ENCODE data around the gene LYRM2. TPM values are rescaled to one million over a fixed set of nuclear protein-coding genes. Genes with fewer than 3 reads are reported as not detected.

The LYRM2 gene
- total and polyA plus RNA-seq, 9 of the 15 experiments (the other 6 are each of a cell fraction or from before 2014, with no cell fraction given) = 13.9 to 115 (median 42.9) TPM

DNA sequence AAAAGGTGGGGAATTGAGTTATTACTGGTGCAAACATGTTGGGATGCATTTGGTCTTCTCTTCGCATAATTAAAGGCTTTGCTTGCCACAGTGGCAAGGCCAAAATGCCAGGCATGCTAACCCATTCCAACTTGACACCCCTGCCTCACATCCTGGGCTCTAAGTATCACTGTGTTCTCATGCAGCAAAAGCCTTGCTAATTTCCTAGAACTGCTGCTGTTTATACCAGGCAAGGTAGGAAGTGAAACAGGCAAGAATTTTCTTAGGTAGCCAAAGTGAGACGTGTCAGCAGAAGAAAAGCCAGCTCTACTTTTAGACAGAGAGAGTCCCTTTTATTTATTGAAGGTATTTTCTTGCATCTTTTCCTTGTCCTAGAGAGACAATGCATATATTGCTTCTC is 41.2 kb downstream of the LYRM2 start (continued):
- TF ChIP-seq XRCC4 (IDR thresholded peaks at IDR 0.05; ENCODE audit: extremely low read depth, insufficient read depth, insufficient read length) = no peak
- TF ChIP-seq SREBF1 (IDR thresholded peaks at IDR 0.05; ENCODE audit: borderline replicate concordance, low read depth, low read length) = no peak
- no peak for TF ChIP-seq FOS (IDR thresholded peaks at IDR 0.05; ENCODE audit: extremely low read depth, insufficient read length)
- no peak for TF ChIP-seq ZFPM2 (CRISPR knock-in tag; IDR thresholded peaks at IDR 0.05)
- TF ChIP-seq EWSR1 (IDR thresholded peaks at IDR 0.05; ENCODE audit: borderline replicate concordance, low read depth, partially characterized antibody) = no peak
- no peak for TF ChIP-seq TCF7L2 (IDR thresholded peaks at IDR 0.05; ENCODE audit: low read depth, low read length)
- TF ChIP-seq, protein P1, sequence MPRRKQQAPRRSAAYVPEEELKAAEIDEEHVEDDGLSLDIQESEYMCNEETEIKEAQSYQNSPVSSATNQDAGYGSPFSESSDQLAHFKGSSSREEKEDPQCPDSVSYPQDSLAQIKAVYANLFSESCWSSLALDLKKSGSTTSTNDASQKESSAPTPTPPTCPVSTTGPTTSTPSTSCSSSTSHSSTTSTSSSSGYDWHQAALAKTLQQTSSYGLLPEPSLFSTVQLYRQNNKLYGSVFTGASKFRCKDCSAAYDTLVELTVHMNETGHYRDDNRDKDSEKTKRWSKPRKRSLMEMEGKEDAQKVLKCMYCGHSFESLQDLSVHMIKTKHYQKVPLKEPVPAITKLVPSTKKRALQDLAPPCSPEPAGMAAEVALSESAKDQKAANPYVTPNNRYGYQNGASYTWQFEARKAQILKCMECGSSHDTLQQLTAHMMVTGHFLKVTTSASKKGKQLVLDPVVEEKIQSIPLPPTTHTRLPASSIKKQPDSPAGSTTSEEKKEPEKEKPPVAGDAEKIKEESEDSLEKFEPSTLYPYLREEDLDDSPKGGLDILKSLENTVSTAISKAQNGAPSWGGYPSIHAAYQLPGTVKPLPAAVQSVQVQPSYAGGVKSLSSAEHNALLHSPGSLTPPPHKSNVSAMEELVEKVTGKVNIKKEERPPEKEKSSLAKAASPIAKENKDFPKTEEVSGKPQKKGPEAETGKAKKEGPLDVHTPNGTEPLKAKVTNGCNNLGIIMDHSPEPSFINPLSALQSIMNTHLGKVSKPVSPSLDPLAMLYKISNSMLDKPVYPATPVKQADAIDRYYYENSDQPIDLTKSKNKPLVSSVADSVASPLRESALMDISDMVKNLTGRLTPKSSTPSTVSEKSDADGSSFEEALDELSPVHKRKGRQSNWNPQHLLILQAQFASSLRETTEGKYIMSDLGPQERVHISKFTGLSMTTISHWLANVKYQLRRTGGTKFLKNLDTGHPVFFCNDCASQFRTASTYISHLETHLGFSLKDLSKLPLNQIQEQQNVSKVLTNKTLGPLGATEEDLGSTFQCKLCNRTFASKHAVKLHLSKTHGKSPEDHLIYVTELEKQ (CRISPR knock-in tag; IDR thresholded peaks at IDR 0.05) = no peak
- no peak for TF ChIP-seq YY1 (IDR thresholded peaks at IDR 0.05; ENCODE audit: borderline replicate concordance in 1 of 3, control insufficient read depth in 1 of 3, extremely low read depth in 1 of 3, insufficient read depth in 3 of 3, insufficient read length in 1 of 3, insufficient replicate concordance in 2 of 3, low read depth in 1 of 3, low read length in 2 of 3)
- TF ChIP-seq, protein P2, sequence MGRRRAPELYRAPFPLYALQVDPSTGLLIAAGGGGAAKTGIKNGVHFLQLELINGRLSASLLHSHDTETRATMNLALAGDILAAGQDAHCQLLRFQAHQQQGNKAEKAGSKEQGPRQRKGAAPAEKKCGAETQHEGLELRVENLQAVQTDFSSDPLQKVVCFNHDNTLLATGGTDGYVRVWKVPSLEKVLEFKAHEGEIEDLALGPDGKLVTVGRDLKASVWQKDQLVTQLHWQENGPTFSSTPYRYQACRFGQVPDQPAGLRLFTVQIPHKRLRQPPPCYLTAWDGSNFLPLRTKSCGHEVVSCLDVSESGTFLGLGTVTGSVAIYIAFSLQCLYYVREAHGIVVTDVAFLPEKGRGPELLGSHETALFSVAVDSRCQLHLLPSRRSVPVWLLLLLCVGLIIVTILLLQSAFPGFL (CRISPR knock-in tag; IDR thresholded peaks at IDR 0.05) = no peak
- TF ChIP-seq, protein P3, sequence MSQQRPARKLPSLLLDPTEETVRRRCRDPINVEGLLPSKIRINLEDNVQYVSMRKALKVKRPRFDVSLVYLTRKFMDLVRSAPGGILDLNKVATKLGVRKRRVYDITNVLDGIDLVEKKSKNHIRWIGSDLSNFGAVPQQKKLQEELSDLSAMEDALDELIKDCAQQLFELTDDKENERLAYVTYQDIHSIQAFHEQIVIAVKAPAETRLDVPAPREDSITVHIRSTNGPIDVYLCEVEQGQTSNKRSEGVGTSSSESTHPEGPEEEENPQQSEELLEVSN (IDR thresholded peaks at IDR 0.05; ENCODE audit: borderline replicate concordance in 1 of 2, extremely low read depth in 1 of 2, insufficient read depth in 1 of 2, insufficient read length in 1 of 2, low read depth in 1 of 2, low read length in 1 of 2, poor library complexity in 1 of 2, severe bottlenecking in 1 of 2) = no peak
- no peak for TF ChIP-seq PHB2 (IDR thresholded peaks at IDR 0.05; ENCODE audit: low read depth)
- TF ChIP-seq ZNF311 (CRISPR knock-in tag; IDR thresholded peaks at IDR 0.05) = no peak
- TF ChIP-seq SMARCB1 (IDR thresholded peaks at IDR 0.05; ENCODE audit: insufficient read length, low read depth) = no peak

Measured in K562 (cell line).